Measurements from ENCODE around the gene ZNF407.

ZNF407 gene

DNA sequence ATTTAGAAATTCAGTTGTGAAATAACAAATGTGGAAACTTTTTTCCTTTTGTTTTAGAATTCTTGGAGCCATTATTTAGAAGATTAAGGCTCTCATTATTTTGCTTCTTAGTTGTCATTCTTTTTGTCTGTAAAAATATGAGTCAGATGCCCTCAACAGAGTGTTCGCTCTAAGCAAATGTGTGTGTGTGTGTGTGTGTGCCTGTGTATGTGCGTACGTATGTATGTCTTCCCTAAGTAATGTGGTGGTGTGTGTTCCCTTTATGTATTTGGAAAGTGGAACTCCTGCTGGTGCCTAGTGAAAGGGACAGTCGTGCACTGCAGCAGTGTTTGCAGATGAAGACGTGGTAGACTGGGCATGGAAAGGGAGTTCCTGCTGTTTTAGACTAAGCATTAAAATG, 27.5 kb downstream of the ZNF407 start:
- H3K36me3 ChIP-seq (replicated peaks) = no peaks in the 10 kb centered on the region
- in situ Hi-C loops (cut with MboI; ENCODE audit: low sequenced_read_pairs) = loop anchor here (25.0 kb wide), 1 partner anchor 1737 kb away; no protein-coding TSS in a partner anchor
- H3K9me3 ChIP-seq = no peaks in the 10 kb centered on the region
- no peaks in the 10 kb centered on the region for H3K27me3 ChIP-seq (ENCODE audit: low read depth)
- no peak overlapping the region for H3K4me3 ChIP-seq
- no peak for DNase-seq (ENCODE audit: low spot score in 2 of 2)
- H3K4me1 ChIP-seq = peaks cover 11% of the 10 kb centered on the region

DNA sequence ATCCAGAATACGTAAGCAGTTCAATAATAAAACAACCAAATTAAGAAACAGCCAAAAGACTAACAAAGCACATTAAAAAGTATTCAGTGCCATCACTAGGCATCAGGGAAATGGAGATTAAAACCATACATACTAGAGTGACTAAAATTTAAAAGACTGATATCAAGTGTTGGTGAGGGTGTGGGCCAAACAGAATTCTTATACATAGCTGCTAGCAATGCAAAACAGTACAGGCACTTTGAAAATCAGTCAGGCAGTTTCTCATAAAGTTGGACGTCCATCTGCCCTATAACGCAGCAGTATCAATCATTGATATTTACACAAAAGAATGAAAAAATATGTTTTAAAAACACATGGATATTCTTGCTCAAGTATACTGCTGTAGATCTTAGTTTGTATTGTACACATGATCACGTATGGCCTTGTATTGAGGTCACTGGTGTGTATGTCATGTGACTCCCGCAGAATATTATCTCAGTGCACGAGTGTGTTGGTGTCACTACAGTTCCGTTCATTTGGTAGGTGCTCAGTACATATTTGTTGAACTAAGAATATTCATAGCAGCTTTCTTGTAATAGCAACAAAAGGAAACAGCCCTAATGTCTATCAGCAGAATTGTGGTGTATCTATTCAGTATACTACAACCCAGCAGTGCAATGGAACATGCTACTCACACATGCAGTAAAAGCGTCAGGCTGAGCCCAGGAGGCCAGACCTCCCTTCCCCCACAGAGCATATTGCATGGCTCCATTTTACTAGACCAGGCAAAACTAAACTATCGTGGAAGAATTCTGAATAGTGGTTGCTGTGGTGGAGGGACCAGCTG, 28.6 kb downstream of the ZNF407 start:
- DNase-seq (ENCODE audit: low spot score in 2 of 2) = no peak
- peaks cover 11% of the 10 kb centered on the region for H3K4me1 ChIP-seq
- in situ Hi-C loops (cut with MboI; ENCODE audit: low sequenced_read_pairs) = loop anchor here (25.0 kb wide), 1 partner anchor 1736 kb away; no protein-coding TSS in a partner anchor
- H3K36me3 ChIP-seq (replicated peaks) = no peaks in the 10 kb centered on the region
- no peak overlapping the region for H3K4me3 ChIP-seq
- no peaks in the 10 kb centered on the region for H3K9me3 ChIP-seq
- no peaks in the 10 kb centered on the region for H3K27me3 ChIP-seq (ENCODE audit: low read depth)

DNA sequence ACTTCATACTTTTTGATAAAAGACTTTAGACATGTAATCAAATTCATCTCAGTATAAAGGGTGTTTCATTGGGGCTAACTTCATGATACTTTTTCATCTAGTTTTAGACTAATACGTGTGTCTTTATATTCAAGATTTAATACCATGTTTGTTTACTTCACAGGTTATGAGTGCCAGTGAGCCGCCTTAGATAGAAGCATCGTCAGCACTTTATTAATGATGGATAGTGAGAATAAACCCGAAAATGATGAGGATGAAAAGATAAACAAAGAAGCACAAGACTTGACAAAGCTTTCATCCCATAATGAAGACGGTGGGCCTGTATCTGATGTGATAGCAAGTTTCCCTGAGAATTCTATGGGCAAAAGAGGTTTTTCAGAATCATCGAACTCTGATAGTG, 33.1 kb downstream of the ZNF407 start:
- Histone ChIP-seq H3K9me3 (no peaks in the 10 kb centered on the region), H3K27me3 (ENCODE audit: low read depth) (no peaks in the 10 kb centered on the region), H3K4me1 (no peaks in the 10 kb centered on the region), H3K36me3 (replicated peaks) (no peaks in the 10 kb centered on the region), H3K4me3 (no peak overlapping the region)
- no peak for DNase-seq (ENCODE audit: low spot score in 2 of 2)
- in situ Hi-C loops (cut with MboI; ENCODE audit: low sequenced_read_pairs) = loop anchor here (25.0 kb wide), 1 partner anchor 1731 kb away; no protein-coding TSS in a partner anchor

DNA sequence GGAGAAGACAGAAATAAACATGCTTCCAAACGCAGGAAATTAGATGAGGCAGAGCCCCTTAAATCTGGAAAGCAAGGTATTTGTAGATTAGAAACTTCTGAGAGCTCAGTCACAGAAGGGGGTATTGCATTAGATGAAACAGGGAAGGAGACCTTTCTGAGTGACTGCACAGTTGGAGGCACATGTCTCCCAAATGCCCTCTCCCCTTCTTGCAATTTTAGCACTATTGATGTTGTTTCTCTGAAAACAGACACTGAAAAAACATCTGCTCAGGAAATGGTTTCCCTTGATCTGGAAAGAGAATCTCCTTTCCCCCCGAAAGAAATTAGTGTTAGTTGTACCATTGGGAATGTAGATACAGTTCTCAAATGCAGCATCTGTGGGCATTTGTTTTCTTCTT, 33.5 kb downstream of the ZNF407 start:
- H3K36me3 ChIP-seq (replicated peaks) = no peaks in the 10 kb centered on the region
- no peaks in the 10 kb centered on the region for H3K9me3 ChIP-seq
- no peaks in the 10 kb centered on the region for H3K4me1 ChIP-seq
- no peak overlapping the region for H3K4me3 ChIP-seq
- in situ Hi-C loops (cut with MboI; ENCODE audit: low sequenced_read_pairs) = loop anchor here (25.0 kb wide), 1 partner anchor 1731 kb away; no protein-coding TSS in a partner anchor
- no peaks in the 10 kb centered on the region for H3K27me3 ChIP-seq (ENCODE audit: low read depth)
- DNase-seq (ENCODE audit: low spot score in 2 of 2) = no peak

DNA sequence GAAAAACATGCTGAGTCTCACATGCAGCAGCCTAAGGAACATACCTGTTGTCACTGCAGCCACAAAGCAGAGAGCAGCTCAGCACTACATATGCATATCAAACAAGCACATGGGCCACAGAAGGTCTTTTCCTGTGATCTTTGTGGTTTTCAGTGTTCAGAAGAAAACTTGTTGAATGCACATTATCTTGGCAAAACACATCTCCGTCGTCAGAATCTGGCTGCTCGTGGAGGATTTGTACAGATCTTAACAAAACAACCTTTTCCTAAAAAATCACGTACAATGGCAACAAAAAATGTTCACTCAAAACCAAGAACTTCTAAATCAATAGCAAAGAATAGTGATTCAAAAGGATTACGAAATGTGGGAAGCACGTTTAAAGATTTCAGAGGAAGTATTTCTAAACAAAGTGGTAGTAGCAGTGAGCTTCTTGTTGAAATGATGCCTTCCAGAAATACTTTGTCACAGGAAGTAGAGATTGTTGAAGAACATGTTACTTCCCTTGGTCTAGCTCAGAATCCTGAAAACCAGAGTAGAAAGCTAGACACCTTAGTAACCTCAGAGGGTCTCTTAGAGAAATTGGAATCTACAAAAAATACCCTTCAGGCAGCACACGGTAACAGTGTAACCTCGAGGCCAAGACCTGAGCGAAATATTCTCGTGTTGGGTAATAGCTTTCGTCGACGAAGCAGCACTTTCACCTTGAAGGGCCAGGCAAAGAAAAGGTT, 34.1 kb downstream of the ZNF407 start:
- no peaks in the 10 kb centered on the region for H3K4me1 ChIP-seq
- in situ Hi-C loops (cut with MboI; ENCODE audit: low sequenced_read_pairs) = loop anchor here (25.0 kb wide), 1 partner anchor 1731 kb away; no protein-coding TSS in a partner anchor
- DNase-seq (ENCODE audit: low spot score in 2 of 2) = no peak
- H3K4me3 ChIP-seq = no peak overlapping the region
- no peaks in the 10 kb centered on the region for H3K9me3 ChIP-seq
- H3K27me3 ChIP-seq (ENCODE audit: low read depth) = no peaks in the 10 kb centered on the region
- no peaks in the 10 kb centered on the region for H3K36me3 ChIP-seq (replicated peaks)

DNA sequence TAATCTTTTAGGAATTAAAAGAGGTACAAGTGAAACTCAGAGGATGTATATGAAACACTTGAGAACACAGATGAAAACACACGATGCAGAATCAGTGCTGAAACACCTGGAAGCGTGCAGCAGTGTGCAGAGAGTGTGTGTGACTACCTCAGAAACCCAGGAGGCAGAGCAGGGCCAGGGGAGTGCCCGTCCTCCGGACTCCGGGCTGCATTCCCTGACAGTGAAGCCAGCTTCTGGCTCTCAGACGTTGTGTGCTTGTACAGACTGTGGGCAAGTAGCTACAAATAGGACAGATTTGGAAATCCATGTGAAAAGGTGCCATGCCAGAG, 34.6 kb downstream of the ZNF407 start:
- no peak for DNase-seq (ENCODE audit: low spot score in 2 of 2)
- H3K36me3 ChIP-seq (replicated peaks) = no peaks in the 10 kb centered on the region
- H3K27me3 ChIP-seq (ENCODE audit: low read depth) = no peaks in the 10 kb centered on the region
- no peaks in the 10 kb centered on the region for H3K4me1 ChIP-seq
- H3K4me3 ChIP-seq = no peak overlapping the region
- in situ Hi-C loops (cut with MboI; ENCODE audit: low sequenced_read_pairs) = loop anchor here (25.0 kb wide), 1 partner anchor 1730 kb away; no protein-coding TSS in a partner anchor
- no peaks in the 10 kb centered on the region for H3K9me3 ChIP-seq

DNA sequence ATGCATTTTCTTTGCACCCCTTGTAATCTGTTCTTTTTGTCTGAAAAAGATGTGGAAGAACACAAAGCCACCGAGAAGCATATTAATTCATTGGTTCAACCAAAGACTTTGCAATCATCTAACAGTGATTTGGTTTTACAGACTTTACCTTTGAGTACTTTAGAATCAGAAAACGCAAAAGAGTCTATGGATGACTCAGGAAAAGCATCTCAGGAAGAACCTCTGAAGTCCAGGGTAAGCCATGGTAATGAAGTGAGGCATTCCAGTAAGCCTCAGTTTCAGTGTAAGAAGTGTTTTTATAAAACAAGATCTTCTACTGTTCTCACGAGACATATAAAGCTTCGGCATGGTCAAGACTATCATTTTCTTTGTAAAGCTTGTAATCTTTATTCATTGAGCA, 35.2 kb downstream of the ZNF407 start:
- Histone ChIP-seq H3K4me3 (no peak overlapping the region), H3K4me1 (no peaks in the 10 kb centered on the region), H3K36me3 (replicated peaks) (no peaks in the 10 kb centered on the region), H3K9me3 (no peaks in the 10 kb centered on the region), H3K27me3 (ENCODE audit: low read depth) (no peaks in the 10 kb centered on the region)
- in situ Hi-C loops (cut with MboI; ENCODE audit: low sequenced_read_pairs) = loop anchor here (25.0 kb wide), 1 partner anchor 1729 kb away; no protein-coding TSS in a partner anchor
- no peak for DNase-seq (ENCODE audit: low spot score in 2 of 2)

DNA sequence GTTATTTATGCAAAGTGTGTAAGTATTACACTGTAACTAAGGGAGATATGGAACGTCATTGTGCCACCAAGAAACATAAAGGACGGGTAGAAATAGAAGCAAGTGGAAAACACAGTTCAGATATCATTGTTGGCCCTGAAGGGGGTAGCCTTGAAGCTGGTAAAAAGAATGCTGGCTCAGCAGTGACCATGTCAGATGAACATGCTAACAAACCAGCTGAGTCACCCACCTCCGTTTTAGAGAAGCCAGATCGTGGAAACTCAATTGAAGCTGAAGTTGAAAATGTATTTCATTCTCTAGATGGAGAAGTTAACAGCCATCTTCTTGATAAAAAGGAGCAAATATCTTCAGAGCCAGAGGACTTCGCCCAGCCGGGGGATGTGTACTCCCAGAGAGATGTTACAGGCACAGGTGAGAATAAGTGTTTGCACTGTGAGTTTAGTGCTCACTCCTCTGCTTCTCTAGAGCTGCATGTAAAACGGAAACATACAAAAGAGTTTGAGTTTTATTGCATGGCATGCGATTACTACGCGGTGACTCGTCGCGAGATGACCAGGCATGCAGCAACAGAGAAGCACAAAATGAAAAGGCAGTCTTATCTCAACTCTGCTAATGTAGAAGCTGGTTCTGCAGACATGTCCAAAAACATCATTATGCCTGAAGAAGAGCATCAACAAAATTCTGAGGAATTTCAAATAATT, 36.1 kb downstream of the ZNF407 start:
- Histone ChIP-seq H3K4me1 (no peaks in the 10 kb centered on the region), H3K36me3 (replicated peaks) (no peaks in the 10 kb centered on the region), H3K27me3 (ENCODE audit: low read depth) (no peaks in the 10 kb centered on the region), H3K9me3 (no peaks in the 10 kb centered on the region), H3K4me3 (no peak overlapping the region)
- no peak for DNase-seq (ENCODE audit: low spot score in 2 of 2)
- in situ Hi-C loops (cut with MboI; ENCODE audit: low sequenced_read_pairs) = loop anchor here (25.0 kb wide), 1 partner anchor 1728 kb away; no protein-coding TSS in a partner anchor

DNA sequence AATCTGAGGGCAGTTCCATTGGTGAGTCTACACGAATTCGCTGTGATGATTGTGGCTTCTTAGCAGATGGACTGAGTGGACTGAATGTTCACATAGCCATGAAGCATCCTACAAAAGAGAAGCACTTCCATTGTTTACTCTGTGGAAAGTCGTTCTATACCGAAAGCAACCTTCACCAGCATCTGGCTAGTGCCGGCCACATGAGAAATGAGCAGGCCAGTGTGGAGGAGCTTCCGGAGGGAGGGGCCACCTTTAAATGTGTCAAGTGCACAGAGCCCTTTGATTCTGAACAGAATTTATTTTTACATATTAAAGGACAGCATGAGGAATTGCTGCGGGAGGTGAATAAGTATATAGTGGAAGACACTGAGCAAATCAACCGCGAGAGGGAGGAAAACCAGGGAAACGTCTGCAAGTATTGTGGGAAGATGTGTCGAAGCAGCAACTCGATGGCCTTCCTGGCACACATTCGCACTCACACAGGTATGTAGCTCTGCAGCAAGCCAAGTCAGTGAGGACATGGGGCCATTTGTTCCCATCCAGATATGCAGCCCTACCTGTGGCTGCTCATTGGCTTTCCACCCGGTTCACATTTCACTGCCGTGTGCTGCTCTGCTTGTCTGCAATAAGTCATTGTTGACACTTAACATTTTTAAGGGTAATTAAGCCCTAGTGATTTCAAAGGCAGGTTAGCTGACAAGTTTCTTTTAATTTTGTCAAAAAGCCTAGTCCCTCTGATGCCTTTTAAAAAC, 37.7 kb downstream of the ZNF407 start:
- no peaks in the 10 kb centered on the region for H3K9me3 ChIP-seq
- no peaks in the 10 kb centered on the region for H3K27me3 ChIP-seq (ENCODE audit: low read depth)
- H3K36me3 ChIP-seq (replicated peaks) = no peaks in the 10 kb centered on the region
- no peak overlapping the region for H3K4me3 ChIP-seq
- DNase-seq (ENCODE audit: low spot score in 2 of 2) = no peak
- in situ Hi-C loops (cut with MboI; ENCODE audit: low sequenced_read_pairs) = loop anchor here (25.0 kb wide), 1 partner anchor 1727 kb away; no protein-coding TSS in a partner anchor
- H3K4me1 ChIP-seq = peaks cover under 1% of the 10 kb centered on the region

DNA sequence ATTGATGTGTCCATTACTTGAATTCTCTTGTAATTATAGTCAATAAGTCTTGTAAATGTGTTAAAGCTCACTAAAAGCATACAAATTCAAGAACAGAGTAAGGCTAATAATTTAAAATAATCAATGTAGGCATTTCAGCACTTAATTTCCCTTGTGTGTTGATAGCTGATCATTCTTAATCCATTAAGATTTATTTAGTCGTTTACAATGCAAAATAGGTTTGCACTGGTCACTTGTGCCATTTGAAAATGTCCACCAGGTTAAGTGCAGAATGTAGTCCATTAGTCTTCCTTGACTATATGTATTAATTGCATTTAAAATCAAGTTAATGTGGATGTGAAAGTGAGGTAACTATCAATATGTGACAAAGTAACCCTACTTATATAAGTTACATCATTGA, 39.4 kb downstream of the ZNF407 start:
- in situ Hi-C loops (cut with MboI; ENCODE audit: low sequenced_read_pairs) = loop anchor here (25.0 kb wide), 1 partner anchor 1725 kb away; no protein-coding TSS in a partner anchor
- peaks cover 12% of the 10 kb centered on the region for H3K4me1 ChIP-seq
- no peak for DNase-seq (ENCODE audit: low spot score in 2 of 2)
- no peak overlapping the region for H3K4me3 ChIP-seq
- no peaks in the 10 kb centered on the region for H3K9me3 ChIP-seq
- H3K27me3 ChIP-seq (ENCODE audit: low read depth) = no peaks in the 10 kb centered on the region
- no peaks in the 10 kb centered on the region for H3K36me3 ChIP-seq (replicated peaks)

DNA sequence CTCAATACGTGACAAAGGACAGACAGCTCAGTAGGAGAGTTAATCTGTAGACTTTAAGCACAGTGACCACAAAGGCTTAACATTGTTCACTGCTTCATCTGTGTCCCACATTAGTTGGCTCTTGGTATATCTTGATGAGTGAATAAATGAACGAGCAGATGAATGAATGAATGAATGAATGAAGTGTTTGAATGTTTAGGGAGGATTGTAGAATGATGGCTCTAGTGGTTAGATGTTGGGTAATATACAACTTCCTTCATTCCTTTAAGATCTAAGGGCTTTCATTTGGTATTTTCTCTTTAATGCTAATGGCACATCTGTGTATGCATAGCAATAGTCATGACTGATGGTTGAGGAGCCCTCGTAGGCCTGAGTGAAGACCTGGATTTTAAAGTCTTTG, 40.5 kb downstream of the ZNF407 start:
- no peaks in the 10 kb centered on the region for H3K27me3 ChIP-seq (ENCODE audit: low read depth)
- no peak overlapping the region for H3K4me3 ChIP-seq
- H3K4me1 ChIP-seq = peaks cover 12% of the 10 kb centered on the region
- in situ Hi-C loops (cut with MboI; ENCODE audit: low sequenced_read_pairs) = loop anchor here (25.0 kb wide), 1 partner anchor 1724 kb away; no protein-coding TSS in a partner anchor
- no peak for DNase-seq (ENCODE audit: low spot score in 2 of 2)
- no peaks in the 10 kb centered on the region for H3K36me3 ChIP-seq (replicated peaks)
- H3K9me3 ChIP-seq = no peaks in the 10 kb centered on the region

DNA sequence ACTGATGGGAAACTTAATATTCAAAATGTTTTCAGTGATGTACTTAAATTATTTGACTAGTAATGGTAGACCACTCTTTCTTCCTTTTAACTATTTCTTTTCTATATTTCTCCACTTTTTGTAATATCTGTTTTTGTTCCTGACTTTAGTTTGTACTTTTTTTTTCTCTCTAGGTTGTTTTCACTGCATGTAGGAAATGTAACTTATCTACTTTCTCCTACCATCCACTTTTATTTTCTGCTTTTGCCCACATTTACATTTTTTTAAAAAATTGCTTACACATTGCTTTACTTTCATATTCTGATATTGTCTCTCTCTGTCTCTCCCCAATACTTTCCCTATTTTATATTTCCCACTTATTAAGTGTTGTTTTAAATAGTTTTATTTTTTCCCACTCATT, 47.0 kb downstream of the ZNF407 start:
- no peak for DNase-seq (ENCODE audit: low spot score in 2 of 2)
- Histone ChIP-seq H3K9me3 (no peaks in the 10 kb centered on the region), H3K27me3 (ENCODE audit: low read depth) (no peaks in the 10 kb centered on the region), H3K36me3 (replicated peaks) (no peaks in the 10 kb centered on the region), H3K4me3 (no peak overlapping the region), H3K4me1 (peaks cover 12% of the 10 kb centered on the region)
- in situ Hi-C loops (cut with MboI; ENCODE audit: low sequenced_read_pairs) = loop anchor here (25.0 kb wide), 1 partner anchor 1718 kb away; no protein-coding TSS in a partner anchor

DNA sequence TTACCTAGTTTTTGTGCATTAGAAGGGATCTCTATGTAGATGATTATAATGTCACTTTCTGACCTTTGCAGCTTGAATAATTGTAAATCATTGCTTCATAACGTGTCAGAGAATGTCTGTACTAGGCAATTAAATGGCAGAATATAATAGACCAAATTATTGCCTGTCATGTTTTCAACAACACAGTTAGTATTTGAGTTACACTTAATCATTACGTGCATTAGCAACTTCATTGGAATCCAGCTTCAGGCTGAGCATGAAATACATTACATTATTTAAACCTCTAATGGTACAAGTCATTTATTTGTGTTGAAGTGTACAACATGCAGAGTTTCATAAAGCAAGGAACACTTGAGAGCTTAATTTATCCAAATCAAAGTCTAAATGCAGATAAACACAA, 48.0 kb downstream of the ZNF407 start:
- peaks cover 8% of the 10 kb centered on the region for H3K4me1 ChIP-seq
- H3K27me3 ChIP-seq (ENCODE audit: low read depth) = no peaks in the 10 kb centered on the region
- in situ Hi-C loops (cut with MboI; ENCODE audit: low sequenced_read_pairs) = loop anchor here (25.0 kb wide), 1 partner anchor 1717 kb away; no protein-coding TSS in a partner anchor
- DNase-seq (ENCODE audit: low spot score in 2 of 2) = no peak
- no peaks in the 10 kb centered on the region for H3K36me3 ChIP-seq (replicated peaks)
- H3K4me3 ChIP-seq = no peak overlapping the region
- no peaks in the 10 kb centered on the region for H3K9me3 ChIP-seq
